Measurements from ENCODE around the gene SLC1A2.

GRCh38 chr11:35419830-35420333 lies 524 bp upstream of the SLC1A2 start:
- no peak for TF ChIP-seq CTCF (conservative IDR thresholded peaks at IDR 0.05; ENCODE audit: low read length)
- no peak for TF ChIP-seq EZH2phosphoT487 (IDR thresholded peaks at IDR 0.05; ENCODE audit: borderline replicate concordance)

All from Loucy (cell line).